ENCODE measurements around the gene CLEC4D. TPM values are rescaled to one million over a fixed set of nuclear protein-coding genes. Genes with fewer than 3 reads are reported as not detected.
"Not testable (repeated sequence)": the region's sequence is repeated elsewhere in the genome, so short reads cannot be mapped to it uniquely, and the experiment has no call there.

Gene CLEC4D
- not detected for total RNA-seq

DNA sequence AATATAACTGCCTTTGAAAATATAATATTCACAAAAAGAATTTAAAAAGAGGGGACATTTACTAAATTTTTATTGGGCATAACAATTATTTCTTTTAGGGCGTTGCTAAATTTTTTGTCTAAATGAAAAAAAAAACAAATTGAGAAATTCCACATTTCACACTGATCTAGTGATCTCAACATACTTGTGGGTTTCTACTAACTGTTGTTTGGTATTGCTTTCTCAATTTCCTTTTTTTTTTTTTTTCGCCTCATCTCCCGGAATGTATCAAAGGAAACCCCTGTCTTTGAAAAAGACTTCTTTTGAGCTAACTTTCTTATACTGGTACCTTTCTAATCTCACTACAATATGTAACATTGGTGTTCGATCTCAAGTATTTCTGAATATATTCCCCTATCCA, at the start of gene CLEC4D:
Gene CLEC4D (plus strand): TSS at position 248 of the 400 bp plus-strand sequence. CDS start 230 bp downstream, outside the sequence.
- H3K9me3 Mint-ChIP-seq (ENCODE audit: low read depth): no peaks in the 10 kb centered on the region
- H3K27ac Mint-ChIP-seq: no peak within 1 kb of the TSS
- no peak within 1 kb of the TSS for H3K4me3 Mint-ChIP-seq
- ATAC-seq: no peak
- H3K36me3 Mint-ChIP-seq: no peaks in the 10 kb centered on the region
- DNase-seq: no peak
- no peaks in the 10 kb centered on the region for H3K4me1 Mint-ChIP-seq
- CTCF ChIA-PET: no interaction called here
- H3K27me3 Mint-ChIP-seq: peaks cover 50% of the 10 kb centered on the region

DNA sequence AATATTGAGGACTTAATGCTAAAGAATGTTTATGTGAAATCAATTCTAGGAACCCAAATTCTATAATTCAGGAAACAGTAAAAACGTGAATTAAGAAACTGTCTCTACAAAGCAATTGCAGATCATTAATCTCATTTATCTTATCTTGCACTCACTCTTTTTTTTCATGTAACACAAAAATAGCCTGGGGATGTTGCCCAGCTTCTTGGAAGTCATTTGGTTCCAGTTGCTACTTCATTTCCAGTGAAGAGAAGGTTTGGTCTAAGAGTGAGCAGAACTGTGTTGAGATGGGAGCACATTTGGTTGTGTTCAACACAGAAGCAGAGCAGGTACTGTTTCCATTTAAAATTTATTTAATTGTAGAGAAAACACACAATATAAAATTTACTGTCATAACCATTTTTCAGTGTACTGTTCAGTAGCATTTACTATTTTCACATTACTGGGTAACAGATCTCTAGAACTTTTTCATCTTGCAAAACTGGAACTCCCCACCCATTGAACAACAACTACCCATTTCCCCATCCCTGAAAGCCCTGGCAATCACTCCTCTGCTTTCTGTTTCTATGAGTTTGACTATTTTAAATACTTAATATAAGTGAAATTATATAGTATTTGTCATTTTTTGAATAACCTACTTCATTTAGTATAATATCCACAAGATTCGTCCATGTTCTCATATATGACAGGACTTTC, 47.9 kb upstream of the CLEC4D start:
- H3K9me3 Mint-ChIP-seq (ENCODE audit: low read depth): peaks cover 6% of the 10 kb centered on the region
- DNase-seq: no peak
- H3K4me1 Mint-ChIP-seq: no peaks in the 10 kb centered on the region
- no peak overlapping the region for H3K27ac Mint-ChIP-seq
- peaks cover 33% of the 10 kb centered on the region for H3K27me3 Mint-ChIP-seq
- ATAC-seq: no peak
- H3K4me3 Mint-ChIP-seq: no peak overlapping the region
- CTCF ChIA-PET: no interaction called here
- no peaks in the 10 kb centered on the region for H3K36me3 Mint-ChIP-seq

DNA sequence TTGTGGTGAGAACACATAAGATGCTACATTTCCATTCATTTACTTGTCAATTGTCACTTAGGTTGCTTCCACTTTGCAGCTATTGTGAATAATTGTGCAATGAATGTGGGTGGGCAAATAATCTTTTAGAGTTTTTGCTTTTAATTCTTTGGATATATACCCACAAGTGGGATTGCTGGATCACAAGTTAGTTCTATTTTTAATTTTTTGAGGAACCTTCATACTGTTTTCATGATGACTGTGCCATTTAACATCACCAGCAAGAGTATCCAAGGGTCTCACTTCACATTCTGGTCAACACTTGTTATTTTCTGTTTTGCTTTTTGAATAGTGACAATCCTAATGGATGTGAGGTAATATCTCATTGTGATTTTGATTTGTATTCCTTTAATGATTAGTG, 47.1 kb upstream of the CLEC4D start:
- peaks cover 6% of the 10 kb centered on the region for H3K9me3 Mint-ChIP-seq (ENCODE audit: low read depth)
- H3K4me3 Mint-ChIP-seq: no peak overlapping the region
- H3K36me3 Mint-ChIP-seq: no peaks in the 10 kb centered on the region
- H3K27me3 Mint-ChIP-seq: peaks cover 41% of the 10 kb centered on the region
- H3K27ac Mint-ChIP-seq: no peak overlapping the region
- ATAC-seq (no peak), DNase-seq (no peak)
- CTCF ChIA-PET: no interaction called here
- no peaks in the 10 kb centered on the region for H3K4me1 Mint-ChIP-seq

DNA sequence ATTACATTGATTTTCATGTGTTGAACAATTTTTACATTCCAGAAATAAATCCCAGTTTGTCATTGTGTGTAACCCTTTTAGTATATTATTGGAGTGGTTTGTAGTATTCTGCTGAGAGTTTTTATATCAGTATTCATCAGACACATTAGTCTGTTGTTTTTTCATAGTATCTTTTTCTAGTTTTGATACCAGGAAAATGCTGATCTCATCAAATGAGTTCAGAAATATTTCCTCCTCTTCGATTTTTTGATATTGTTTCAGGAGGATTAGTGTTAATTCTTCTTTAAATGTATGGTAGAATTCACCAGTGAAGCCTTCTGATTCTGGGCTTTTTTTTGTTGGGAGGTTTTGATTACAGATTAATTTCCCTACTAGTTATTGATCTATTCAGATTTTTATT, 42.2 kb upstream of the CLEC4D start:
- no peak overlapping the region for H3K27ac Mint-ChIP-seq
- peaks cover 71% of the 10 kb centered on the region for H3K27me3 Mint-ChIP-seq
- peaks cover 6% of the 10 kb centered on the region for H3K9me3 Mint-ChIP-seq (ENCODE audit: low read depth)
- CTCF ChIA-PET: no interaction called here
- H3K36me3 Mint-ChIP-seq: no peaks in the 10 kb centered on the region
- no peak for DNase-seq
- no peak overlapping the region for H3K4me3 Mint-ChIP-seq
- ATAC-seq: no peak
- H3K4me1 Mint-ChIP-seq: no peaks in the 10 kb centered on the region

DNA sequence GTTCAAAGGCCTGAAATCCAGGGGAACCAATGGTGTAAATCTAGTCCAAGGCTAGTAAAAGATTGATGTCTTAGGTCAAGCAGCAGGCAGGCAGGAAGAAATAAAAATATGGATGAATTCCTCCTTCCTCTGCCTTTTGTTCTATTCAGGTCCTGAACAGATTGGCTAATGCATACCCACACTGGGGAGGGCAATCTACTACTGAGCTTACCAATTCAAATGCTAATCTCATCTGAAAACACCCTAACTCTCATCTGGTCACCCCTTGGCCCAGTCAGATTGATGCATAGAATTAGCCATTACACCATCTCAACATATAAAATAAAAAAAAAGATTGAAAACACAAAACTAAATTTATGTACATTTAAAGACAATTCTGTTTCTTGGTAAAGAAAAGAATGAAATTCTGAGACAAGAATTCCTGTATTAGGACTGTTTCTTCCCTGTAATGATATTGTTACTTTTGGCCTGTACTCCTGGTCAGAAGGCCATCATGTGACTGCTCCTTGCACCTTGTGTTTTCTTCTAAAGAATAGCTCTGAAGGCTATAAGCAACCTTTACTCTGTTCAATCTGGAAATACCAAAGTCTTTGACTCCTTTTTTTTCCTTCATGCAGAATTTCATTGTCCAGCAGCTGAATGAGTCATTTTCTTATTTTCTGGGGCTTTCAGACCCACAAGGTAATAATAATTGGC, 37.6 kb upstream of the CLEC4D start:
- no peaks in the 10 kb centered on the region for H3K4me1 Mint-ChIP-seq
- H3K27me3 Mint-ChIP-seq: peaks cover 59% of the 10 kb centered on the region

DNA sequence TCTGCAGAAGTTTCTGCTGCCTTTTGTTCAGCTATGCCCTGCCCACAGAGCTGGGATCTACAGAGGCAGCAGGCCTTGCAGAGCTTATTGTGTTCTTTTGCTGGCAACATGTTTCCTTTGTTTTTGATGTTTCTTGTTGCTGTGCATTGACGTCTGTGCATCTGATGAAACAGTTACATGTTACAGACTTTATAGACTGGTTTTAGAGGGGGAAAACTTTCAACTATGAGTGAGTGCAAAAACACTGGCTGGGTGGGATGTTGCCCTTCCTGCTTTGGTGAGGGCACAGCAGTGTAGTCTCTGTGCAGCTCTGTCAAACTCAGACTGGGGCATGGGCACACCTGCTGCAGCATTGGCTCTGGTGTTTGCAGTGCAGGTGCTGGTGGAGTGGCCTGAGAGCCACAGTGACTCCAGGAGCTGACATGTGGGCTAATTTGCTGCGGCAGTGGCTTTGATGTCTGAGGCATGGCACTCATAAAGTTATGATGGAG, 30.7 kb upstream of the CLEC4D start:
- Mint-ChIP-seq H3K27me3 (peaks cover 41% of the 10 kb centered on the region), H3K27ac (no peak overlapping the region), H3K4me1 (peaks cover 11% of the 10 kb centered on the region), H3K9me3 (ENCODE audit: low read depth) (peaks cover 2% of the 10 kb centered on the region), H3K4me3 (no peak overlapping the region), H3K36me3 (no peaks in the 10 kb centered on the region)
- CTCF ChIA-PET: no interaction called here
- no peak for DNase-seq
- no peak for ATAC-seq

More for the DNA sequence above, 37.6 kb upstream of the CLEC4D start:
- H3K9me3 Mint-ChIP-seq (ENCODE audit: low read depth): no peaks in the 10 kb centered on the region
- H3K27ac Mint-ChIP-seq: no peak overlapping the region
- DNase-seq (no peak), ATAC-seq (no peak)
- CTCF ChIA-PET: no interaction called here
- H3K36me3 Mint-ChIP-seq: no peaks in the 10 kb centered on the region
- no peak overlapping the region for H3K4me3 Mint-ChIP-seq

DNA sequence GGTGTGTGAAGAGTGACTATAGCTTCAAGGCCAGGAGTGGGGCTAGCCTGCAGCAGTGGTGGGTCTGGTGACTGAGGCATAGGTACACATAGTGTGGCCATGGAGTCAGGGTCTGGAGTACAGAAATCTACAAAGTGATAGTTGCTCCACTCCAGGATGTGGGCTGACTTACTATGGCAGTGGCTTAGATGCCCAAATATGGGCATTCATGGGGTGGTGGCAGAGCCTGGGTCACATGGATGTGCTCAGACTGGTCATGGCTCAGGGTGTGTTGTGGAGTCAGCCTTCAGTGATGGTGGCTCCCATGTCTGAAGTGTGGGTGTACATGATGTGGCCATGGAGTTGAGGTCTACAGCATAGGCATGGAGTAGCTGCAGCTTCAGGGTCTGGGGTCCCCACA, 30.2 kb upstream of the CLEC4D start:
- ATAC-seq (peak; percentile 75), DNase-seq (peak; percentile 51)
- peaks cover 11% of the 10 kb centered on the region for H3K4me1 Mint-ChIP-seq
- CTCF ChIA-PET: no interaction called here
- H3K27me3 Mint-ChIP-seq: peaks cover 41% of the 10 kb centered on the region
- H3K36me3 Mint-ChIP-seq: no peaks in the 10 kb centered on the region
- peaks cover 2% of the 10 kb centered on the region for H3K9me3 Mint-ChIP-seq (ENCODE audit: low read depth)
- no peak overlapping the region for H3K27ac Mint-ChIP-seq
- no peak overlapping the region for H3K4me3 Mint-ChIP-seq

DNA sequence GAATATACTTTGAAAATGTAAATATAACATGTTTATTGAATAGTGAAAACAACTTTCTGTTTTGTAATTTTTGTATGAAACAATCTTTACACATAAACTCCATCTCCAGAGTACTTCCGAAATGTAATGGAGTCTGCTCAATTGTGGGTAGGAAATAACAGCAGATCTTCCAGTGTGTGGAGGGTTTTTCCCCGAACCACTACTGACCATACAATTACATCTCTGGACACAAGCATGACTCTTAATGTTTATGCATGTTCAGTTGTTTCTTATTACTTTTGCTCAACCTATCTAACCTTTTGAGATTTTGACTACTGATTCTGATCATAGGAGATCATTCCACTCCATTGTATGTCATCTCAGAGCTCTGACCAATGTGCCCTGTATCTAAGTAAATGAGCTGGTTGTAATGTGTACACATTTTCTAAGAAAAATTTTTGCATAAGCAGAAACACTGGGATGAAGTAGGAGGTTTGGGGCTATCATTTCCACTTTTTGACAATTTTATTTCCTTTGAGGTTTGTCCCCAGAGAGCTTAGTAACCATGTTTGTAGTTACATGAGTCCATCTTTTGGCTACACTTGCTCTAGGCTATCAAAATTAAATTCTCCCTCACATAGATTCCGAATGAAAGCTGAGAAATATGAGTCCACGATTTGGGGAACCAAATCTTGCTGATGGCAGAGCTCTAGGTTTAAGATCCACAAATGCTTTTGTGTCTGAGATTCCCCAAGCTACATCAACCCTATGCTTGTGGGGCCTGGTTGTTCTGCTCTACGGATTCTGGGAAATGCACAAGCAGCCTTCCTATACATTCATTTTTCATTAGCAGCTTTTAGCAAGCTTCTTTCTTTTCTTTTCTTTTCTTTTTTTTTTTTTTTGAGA, 21.4 kb upstream of the CLEC4D start:
- CTCF ChIA-PET: interaction anchor here (0.7 to 1.3 kb wide), 2 partner anchors 52 to 161 kb away, joined by 3 read pairs; no protein-coding TSS in a partner anchor
- H3K27ac Mint-ChIP-seq: peak overlapping the region; percentile 13
- peaks cover 4% of the 10 kb centered on the region for H3K36me3 Mint-ChIP-seq
- ATAC-seq (peak; percentile 22), DNase-seq (no peak)
- peaks cover 27% of the 10 kb centered on the region for H3K4me1 Mint-ChIP-seq
- H3K27me3 Mint-ChIP-seq: peaks cover 71% of the 10 kb centered on the region
- H3K9me3 Mint-ChIP-seq (ENCODE audit: low read depth): peaks cover 2% of the 10 kb centered on the region
- no peak overlapping the region for H3K4me3 Mint-ChIP-seq

DNA sequence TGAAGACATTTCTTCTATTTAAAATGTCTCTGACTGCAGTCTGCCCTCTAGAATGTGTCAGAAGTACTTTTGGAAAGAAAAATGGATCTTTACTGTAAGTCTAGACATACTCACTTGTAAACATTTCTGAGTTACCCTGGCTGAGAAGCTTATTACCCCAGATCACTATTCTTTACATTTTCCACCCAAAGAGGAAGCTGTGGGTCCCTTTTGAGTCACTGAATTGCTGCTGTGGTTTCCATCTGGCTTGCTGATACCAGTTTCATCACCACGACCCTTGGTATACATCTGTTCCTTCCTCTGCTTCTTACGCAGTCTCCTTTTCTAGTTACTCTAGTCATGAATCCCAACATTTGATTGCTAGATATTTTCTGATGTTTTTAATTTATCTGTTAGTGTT, 20.2 kb upstream of the CLEC4D start:
- ATAC-seq (peak; percentile 93), DNase-seq (peak; percentile 85)
- Mint-ChIP-seq H3K9me3 (ENCODE audit: low read depth) (peaks cover 2% of the 10 kb centered on the region), H3K27ac (peak overlapping the region; percentile 26), H3K36me3 (peaks cover 4% of the 10 kb centered on the region), H3K27me3 (peaks cover 75% of the 10 kb centered on the region), H3K4me1 (peaks cover 27% of the 10 kb centered on the region), H3K4me3 (no peak overlapping the region)
- CTCF ChIA-PET: interaction anchor here (1.2 to 1.3 kb wide), 2 partner anchors 152 to 160 kb away, joined by 3 read pairs; no protein-coding TSS in a partner anchor

DNA sequence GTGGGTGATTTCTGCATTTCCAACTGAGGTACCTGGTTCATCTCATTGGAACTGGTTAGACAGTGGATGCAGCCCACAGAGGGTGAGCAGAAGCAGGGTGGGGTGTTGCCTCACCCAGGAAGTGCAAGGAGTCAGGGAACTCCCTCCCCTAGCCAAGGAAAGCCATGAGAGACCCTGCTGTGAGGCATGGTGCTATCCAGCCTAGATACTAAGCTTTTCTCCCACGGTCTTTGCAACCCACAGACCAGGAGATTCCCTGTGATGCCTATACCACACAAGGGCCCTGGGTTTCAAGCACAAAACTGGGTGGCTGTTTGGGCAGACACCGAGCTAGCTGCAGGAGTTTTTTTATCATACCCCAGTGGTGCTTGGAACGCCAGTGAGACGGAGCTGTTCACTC, 17.6 kb upstream of the CLEC4D start:
- Mint-ChIP-seq H3K27me3 (peaks cover 76% of the 10 kb centered on the region), H3K4me1 (peaks cover 27% of the 10 kb centered on the region)
- CTCF ChIA-PET; H3K27ac Mint-ChIP-seq; H3K36me3 Mint-ChIP-seq; DNase-seq; H3K4me3 Mint-ChIP-seq; ATAC-seq; H3K9me3 Mint-ChIP-seq (ENCODE audit: low read depth): not testable (repeated sequence)

DNA sequence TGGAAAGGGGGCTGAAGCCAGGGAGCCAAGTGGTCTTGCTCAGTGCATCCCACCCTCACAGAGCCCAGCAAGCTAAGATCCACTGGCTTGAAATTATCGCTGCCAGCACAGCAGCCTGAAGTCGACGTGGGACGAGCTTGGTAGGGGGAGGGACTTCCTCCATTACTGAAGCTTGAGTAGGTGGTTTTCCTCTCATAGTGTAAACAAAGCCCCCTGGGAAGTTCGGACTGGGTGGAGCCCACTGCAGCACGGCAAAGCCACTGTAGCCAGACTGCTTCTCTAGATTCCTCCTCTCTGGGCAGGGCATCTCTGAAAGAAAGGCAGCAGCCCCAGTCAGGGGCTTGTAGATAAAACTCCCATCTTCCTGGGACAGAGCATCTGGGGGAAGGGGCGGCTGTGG, 17.2 kb upstream of the CLEC4D start:
- CTCF ChIA-PET; ATAC-seq; H3K9me3 Mint-ChIP-seq (ENCODE audit: low read depth): not testable (repeated sequence)

DNA sequence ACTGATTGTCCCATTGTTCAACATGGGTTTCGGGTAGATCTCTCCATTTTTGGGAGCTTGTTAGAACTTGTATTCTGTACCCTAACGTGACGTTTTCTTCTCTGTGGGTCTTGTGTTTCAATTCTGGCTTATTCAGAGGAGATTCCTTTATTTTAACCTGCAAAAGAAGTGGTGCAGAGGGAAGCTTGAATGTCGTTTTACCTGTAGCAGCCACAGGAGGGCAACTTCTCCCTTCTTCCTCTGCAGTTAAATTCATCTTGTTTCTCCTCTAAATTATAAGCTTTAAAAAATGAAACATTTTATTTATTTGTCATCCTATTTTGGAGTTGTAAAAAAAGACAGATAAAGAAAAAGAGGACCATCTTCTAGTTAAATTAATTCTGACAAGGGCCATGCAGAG, 13.7 kb upstream of the CLEC4D start:
- Mint-ChIP-seq H3K36me3 (peaks cover 3% of the 10 kb centered on the region), H3K4me3 (no peak overlapping the region), H3K4me1 (peaks cover 4% of the 10 kb centered on the region), H3K27me3 (peaks cover 54% of the 10 kb centered on the region), H3K9me3 (ENCODE audit: low read depth) (no peaks in the 10 kb centered on the region), H3K27ac (no peak overlapping the region)
- CTCF ChIA-PET: interaction anchor here (1.6 kb wide), 1 partner anchor 45 kb away, joined by 5 read pairs; no protein-coding TSS in a partner anchor
- ATAC-seq (no peak), DNase-seq (no peak)

More for the DNA sequence above, 17.2 kb upstream of the CLEC4D start:
- H3K27ac Mint-ChIP-seq, H3K36me3 Mint-ChIP-seq, DNase-seq, H3K4me3 Mint-ChIP-seq: not testable (repeated sequence)
- Mint-ChIP-seq H3K27me3 (peaks cover 75% of the 10 kb centered on the region), H3K4me1 (peaks cover 27% of the 10 kb centered on the region)

DNA sequence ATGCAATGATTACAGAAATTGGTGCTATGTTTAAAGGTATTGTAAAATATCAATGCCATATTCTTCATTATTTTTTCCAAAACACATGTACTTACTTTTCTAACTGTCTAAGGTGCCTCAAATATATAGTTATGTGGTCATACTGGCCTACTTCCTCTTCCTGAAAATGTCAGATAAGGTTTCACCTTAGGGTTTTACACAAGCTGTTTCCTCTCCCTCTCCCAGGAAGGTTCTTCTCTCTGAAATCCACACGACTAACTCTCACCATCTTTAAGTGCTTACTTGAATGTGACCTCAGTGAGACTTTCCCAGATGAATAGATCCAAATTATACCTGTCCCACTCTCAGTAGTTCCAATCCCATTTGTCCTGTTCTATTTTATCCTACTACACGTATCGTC, 11.6 kb upstream of the CLEC4D start:
- CTCF ChIA-PET: interaction anchor here (2.0 kb wide), 1 partner anchor 43 kb away, joined by 5 read pairs; no protein-coding TSS in a partner anchor
- no peaks in the 10 kb centered on the region for H3K9me3 Mint-ChIP-seq (ENCODE audit: low read depth)
- peaks cover 4% of the 10 kb centered on the region for H3K4me1 Mint-ChIP-seq
- peaks cover 47% of the 10 kb centered on the region for H3K27me3 Mint-ChIP-seq
- ATAC-seq (no peak), DNase-seq (no peak)
- no peak overlapping the region for H3K4me3 Mint-ChIP-seq
- no peak overlapping the region for H3K27ac Mint-ChIP-seq
- H3K36me3 Mint-ChIP-seq: no peaks in the 10 kb centered on the region

Data from activated CD8-positive, alpha-beta memory T cell treated with anti-CD3 and anti-CD28 coated beads, Interleukin-2, amount 10 ng/mL, durations not matched to agents 7 days and 5 days (primary cell).